GM19193 (cell line): Measurements from ENCODE around the gene SLC16A13.

Experiments used
- POLR2A ChIP-seq: IDR thresholded peaks from 4 replicates; pipeline ENCODE4 v1.6.1; 2011; ENCODE audit not compliant: insufficient read depth, insufficient read length; ENCODE audit errors: extremely low read depth

Gene SLC16A13

DNA sequence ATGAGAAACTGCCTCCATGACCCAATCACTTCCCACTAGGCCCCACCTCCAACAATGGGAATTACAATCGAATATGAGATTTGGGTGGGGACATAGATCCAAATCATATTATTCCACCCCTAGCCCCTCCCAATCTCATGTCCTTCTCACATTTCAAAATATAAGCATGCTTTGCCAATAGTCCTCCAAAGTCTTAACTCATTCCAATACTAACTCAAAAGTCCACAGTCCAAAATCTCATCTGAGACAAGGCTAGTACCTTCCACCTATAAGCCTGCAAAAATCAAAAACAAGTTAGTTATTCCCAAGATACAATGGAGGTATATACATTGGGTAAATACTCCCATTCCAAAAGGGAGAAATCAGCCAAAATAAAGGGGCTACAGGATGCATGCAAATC, 31.4 kb downstream of the SLC16A13 start:
- TF ChIP-seq POLR2A, result no peak

DNA sequence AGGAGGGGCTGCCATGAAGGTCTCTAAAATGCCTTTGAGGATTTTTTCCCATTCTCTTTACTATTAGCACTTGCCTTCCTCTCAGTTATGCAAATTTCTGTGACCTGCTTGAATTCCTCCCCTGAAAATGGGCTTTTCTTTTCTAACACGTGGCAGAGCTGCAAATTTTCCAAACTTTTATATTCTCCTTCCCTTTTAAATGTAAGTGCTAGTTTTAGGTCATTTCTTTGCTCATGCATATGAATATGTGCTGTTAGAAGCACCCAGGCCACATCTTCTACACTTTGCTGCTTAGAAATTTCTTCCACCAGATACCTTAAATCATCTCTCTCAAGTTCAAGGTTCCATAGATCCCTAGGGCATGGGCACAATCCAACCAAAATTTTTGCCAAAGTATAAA, 32.5 kb downstream of the SLC16A13 start:
- no peak for TF ChIP-seq POLR2A

DNA sequence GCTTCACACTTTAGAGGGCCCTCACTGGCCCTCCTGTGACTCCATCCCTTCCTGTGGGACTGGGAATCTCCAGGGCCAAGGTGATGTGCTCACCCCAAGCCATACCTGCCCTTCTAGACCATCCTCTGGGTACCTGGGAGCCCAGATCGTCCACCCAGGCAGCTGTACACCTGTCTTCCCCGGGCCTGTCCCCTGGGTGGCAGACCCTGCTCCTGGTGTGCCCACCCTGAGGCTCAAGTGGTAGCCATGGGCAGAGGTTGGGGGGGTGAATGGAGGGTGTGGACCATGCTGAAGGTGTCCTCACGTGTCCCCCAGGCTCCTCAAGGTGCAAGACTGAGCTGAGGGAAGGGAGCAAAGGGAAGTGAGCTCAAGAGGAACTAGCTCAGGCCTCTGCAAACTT, 34.9 kb downstream of the SLC16A13 start:
- TF ChIP-seq POLR2A, result no peak

DNA sequence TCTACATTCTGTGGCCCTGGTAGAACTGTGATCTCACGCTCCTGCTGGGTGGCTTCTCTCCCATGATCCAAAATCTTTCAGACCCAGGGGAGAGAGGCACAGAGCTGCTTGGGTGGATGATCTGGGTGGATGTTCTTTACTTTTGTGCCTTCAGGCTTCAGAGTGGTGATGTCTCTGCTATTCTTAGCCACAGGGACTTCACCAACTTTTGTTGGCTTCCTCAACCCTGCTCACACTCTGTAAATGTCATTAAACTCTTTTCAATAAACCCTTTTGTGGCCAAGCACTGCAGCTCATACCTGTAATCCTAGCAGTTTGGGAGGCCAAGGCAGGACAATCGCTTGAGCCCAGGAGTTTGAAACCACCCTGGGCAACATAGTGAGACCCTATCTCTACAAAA, 36.6 kb downstream of the SLC16A13 start:
- no peak for TF ChIP-seq POLR2A

DNA sequence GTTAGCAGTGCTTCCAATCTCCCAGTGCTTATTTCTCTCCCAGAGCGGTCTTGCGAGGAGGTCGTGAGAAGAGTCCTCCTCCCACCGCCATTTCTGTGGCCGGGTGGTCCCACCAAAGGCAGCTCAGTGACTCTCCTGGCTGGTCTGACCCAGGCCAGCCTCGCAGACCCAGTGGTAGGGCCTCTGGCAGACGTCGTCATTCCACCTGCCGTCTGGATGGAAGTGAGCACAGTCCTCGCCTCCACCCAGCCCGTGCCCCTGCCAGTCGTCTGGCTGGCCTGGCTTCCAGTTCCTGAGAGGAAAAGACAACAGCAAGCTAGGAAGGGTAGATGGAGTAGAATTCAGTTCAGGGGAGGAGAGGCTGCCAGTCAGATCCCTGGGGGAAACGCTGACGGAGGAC, 39.1 kb downstream of the SLC16A13 start:
- no peak for TF ChIP-seq POLR2A

DNA sequence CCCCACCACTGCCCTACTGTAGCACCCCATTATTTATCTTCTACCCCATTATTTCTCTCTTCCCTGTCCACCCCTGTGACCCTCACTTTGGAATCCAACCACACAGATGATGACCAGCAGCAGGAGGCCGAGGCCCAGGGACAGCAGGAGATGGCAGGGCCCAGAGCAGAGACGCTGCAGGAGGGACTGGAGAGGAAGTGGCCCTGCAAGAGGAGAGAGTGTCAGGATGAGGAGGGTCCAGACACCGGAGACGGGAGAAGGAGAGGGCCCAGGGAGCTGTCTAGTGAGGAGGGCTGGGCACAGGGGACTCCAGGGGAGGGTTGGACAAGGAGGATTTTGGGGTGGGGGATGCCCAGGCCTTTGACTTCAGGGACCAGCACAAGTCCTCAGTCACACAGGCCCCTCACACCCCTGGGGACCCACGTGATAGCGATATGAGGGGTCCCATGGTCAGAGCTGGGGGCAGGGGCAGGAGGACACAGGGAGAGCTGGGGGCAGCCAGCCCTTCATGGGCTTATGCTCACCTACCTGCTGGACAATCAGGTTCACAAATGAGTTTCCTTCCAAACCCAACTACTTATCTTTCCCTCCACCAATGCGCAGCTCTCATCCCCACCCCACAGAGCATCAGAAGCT, 42.2 kb downstream of the SLC16A13 start:
- no peak for TF ChIP-seq POLR2A

DNA sequence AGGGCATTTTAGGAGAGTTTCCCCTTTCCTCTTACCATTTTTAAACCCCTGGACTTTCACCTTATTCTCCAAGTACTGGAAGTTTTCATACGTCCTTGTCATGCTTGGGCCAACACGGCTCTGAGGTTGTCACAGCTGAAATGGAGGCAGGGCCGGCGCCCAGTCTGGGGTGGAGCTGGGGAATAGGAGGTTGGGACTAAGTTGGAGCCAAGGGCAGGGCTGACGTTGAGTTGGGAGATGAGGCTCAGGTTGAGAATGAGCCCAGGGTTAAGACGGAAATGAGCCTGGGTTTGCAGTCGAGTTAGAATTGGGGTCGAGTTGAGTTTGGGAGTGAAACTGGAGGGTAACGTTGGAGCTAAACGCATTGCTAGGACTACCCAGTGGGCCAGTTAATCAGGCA, 42.9 kb downstream of the SLC16A13 start:
- TF ChIP-seq POLR2A, result no peak

DNA sequence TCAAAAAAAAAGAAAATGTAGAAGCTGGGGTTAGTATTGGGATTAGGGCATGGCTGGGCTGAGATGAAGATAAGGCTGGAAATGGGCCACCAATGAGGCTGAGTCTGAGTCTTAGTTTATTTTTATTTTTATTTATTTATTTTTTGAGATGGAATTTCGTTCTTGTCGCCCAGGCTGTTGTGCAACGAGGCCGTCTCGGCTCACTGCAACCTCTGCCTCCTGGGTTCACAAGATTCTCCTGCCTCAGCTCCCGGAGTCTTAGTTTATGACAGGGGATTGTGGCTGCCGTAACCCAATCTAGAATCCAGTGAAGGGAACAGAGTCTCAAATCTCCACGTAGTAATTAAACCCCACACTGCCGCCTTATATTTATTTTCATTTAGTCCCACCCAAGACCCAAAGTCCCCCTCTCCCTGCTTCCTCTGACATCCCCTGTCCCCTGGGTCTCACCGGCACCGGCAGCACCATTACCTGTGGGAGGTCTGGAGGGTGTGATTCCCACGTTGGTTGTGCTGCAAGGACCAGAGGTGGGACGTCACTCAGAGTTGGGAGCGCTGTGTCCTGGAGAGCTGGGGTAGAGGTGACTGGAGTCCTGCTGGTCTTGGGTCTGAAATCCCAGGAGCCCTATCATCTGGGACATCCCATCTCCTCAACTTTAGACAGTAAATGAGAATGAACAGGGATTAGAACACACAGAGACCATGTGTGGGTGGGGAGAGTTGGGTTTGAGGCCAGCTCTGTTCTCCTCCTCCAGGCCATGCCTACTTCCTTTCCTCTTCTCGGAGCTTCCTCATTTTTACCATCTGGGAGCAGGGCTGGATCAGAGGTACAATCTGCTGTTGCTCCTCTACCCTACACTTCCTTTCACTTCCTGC, 44.0 kb downstream of the SLC16A13 start, which contains the start of gene CLEC10A:
TSS of gene CLEC10A (minus strand) at position 671 of the 875 bp plus-strand sequence. CDS start 1,439 bp downstream, outside the sequence.
- no peak for TF ChIP-seq POLR2A

DNA sequence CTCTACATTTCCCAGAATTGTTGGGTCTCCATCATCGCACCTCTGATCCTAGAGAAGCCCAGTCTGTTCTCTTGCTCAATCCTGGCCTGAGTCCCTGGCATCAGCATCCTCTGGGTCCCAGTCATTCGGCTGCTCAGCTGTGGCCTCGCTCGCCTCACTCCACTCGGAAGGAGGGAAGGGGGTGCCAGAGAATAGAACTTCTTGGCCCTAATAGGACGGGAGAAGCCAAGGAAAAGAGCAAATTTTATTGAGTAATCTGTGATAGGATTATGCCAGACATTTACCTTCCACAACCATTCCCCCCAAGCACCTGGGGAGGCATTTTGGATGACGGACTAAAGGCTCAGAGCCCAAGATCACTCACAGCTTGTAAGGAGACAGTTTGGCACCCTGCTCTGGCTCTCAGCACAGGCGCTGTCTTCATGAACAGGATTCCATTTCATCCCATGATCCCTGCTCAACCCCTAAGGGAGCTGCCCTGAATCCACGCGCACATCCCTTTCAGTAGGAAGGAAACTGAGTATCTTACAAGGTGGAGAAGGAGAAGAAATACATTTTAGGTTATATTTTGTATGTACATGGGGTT, 44.7 kb downstream of the SLC16A13 start:
- no peak for TF ChIP-seq POLR2A

DNA sequence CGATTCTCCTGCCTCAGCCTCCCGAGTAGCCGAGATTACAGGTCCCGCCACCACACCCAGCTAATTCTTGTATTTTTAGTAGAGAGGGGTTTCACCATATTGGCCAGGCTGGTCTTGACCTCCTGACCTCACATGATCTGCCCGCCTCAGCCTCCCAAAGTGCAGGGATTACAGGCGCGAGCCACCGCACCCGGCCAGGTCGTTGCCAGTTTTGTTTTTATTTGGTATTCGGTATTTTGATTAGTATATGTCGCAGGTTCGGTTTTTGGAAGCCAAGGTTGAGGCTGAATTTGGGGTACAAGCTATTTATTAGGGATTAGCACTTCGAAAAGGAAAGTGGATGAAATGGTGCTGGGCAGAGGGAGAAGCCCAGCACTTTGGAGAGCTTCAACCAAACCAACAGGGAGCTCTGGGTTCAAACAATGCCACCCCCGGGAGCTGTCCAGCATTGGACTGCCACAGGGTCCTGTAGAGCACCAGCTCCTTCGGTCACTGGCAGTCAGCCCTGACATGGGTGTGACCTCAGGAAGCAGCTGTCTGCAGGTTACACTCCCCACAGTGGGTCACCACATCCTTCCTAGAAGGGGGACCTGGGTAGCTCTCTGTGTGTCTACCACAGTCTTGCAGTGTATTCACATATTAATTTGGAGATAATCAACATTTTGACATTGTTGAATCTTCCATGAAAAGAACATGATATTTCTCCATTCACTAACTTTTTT, 45.7 kb downstream of the SLC16A13 start:
- TF ChIP-seq POLR2A, result no peak

DNA sequence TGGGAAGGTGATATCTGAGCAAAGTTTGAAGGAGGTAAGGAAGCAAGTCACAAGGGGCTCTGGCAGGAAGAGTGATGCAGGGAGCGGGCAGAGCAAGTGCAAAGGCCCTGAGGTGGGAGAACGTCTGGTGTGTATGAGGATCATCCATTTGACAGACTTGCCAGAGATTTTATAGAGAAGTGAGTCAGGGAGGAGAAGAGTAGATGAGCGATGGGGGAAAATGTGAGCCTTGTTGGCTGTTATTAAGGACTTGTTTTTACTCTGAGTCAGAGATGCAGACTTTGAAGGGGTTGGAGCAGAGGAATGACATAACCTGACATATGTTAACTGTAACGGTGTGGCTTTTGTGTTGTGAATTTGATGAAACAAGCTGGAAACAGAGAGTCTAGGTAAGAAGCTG, 47.8 kb downstream of the SLC16A13 start:
- no peak for TF ChIP-seq POLR2A

DNA sequence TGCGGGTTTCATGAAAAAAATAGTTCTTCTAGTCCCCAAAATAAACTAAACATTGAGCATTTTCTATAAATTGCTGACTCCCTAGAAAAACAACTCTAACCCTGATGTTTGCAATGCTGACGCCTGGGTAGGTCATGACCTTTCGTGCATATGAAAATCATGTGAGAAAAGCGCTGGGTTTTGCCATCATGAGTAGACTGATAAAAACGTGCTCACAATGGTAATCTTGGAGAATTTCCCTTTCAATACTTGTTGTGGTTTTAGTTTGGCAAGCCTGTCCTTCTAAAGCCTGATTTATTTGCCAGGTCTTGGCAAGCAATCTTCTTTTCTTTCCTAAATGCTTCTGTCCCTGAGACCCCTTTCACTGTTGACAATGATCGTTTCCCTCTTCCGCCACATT, 48.3 kb downstream of the SLC16A13 start:
- no peak for TF ChIP-seq POLR2A
